HEK293T (cell line): ENCODE results near the gene PRKCA.

Source experiments
- BHLHE40 ChIP-seq: fragments of 450-650 bp; IDR thresholded peaks from 2 replicates; pipeline ENCODE4 v1.6.1; 2016; ENCODE audit warnings: mild to moderate bottlenecking, moderate library complexity, borderline replicate concordance
- CTBP1 ChIP-seq: fragments of 450-650 bp; IDR thresholded peaks from 2 replicates; pipeline ENCODE4 v1.6.1; 2016; ENCODE audit warnings: borderline replicate concordance
- ELF4 ChIP-seq: fragments of 450-650 bp; IDR thresholded peaks from 2 replicates; pipeline ENCODE4 v1.6.1; 2017; ENCODE audit warnings: antibody characterized with exemption
- FOXA1 ChIP-seq: fragments of 450-650 bp; IDR thresholded peaks from 2 replicates; pipeline ENCODE4 v1.6.1; 2016; ENCODE audit warnings: mild to moderate bottlenecking
- FOXM1 ChIP-seq: fragments of 450-650 bp; IDR thresholded peaks from 2 replicates; pipeline ENCODE4 v1.6.1; 2017; ENCODE audit warnings: mild to moderate bottlenecking, borderline replicate concordance
- LEF1 ChIP-seq: fragments of 450-650 bp; IDR thresholded peaks from 2 replicates; pipeline ENCODE4 v1.6.1; 2017; ENCODE audit warnings: mild to moderate bottlenecking, borderline replicate concordance
- NFRKB ChIP-seq: fragments of 450-650 bp; IDR thresholded peaks from 2 replicates; pipeline ENCODE4 v1.6.1; 2016; ENCODE audit warnings: mild to moderate bottlenecking, moderate library complexity
- SP1 ChIP-seq: fragments of 450-650 bp; IDR thresholded peaks from 2 replicates; pipeline ENCODE4 v1.6.1; 2017
- SUZ12 ChIP-seq: fragments of 450-650 bp; IDR thresholded peaks from 2 replicates; pipeline ENCODE4 v1.6.1; 2016; ENCODE audit warnings: mild to moderate bottlenecking
- ZNF384 ChIP-seq: fragments of 450-650 bp; IDR thresholded peaks from 2 replicates; pipeline ENCODE4 v1.6.1; 2016

GRCh38 chr17:66611397-66611796 lies 309.0 kb downstream of the PRKCA start:
- no peak for TF ChIP-seq ZNF384
- TF ChIP-seq BHLHE40, result no peak
- no peak for TF ChIP-seq SUZ12
- no peak for TF ChIP-seq CTBP1
- TF ChIP-seq FOXM1, result no peak
- TF ChIP-seq LEF1, result no peak
- TF ChIP-seq ELF4, result no peak
- no peak for TF ChIP-seq FOXA1
- no peak for TF ChIP-seq SP1
- TF ChIP-seq NFRKB, result no peak
